GM21737 (cell line): ENCODE measurements around the gene RAMP1.

ENCODE experiments used
- ATAC-seq: cut with Tn5 transposase; IDR thresholded peaks from one replicate; pipeline ENCODE4 v1.9.1; 2021; ENCODE audit warnings: mild to moderate bottlenecking, moderate library complexity; ENCODE audit not compliant: unreplicated experiment

RAMP1 gene

DNA sequence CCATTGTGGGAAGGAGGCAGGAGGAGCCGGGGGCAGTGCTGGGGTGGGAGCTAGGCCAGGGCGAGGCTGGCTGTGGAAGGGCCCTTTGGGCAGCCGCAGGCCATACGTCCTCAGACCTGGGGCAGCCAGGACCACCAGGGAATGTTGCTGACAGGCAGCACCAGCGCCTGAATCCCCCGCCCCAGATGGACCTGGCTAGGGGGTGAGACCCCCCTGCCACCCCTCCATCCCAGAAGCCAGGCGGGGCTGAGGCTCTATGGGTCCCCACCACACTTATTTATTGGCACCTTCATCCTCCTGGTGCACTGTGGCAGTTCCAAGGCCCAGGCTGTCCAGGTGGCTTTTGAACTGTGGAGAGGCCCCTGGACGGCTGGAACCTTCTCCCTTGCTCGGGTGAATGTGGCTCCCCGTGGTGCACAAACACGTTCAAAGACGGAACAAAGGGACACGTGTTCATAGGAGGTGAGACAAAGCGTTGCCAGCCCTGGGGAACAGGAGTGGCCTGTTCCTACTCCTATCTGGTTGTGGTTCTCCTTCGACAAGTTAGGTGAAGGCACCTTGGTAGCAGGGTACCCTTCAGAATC is 35.1 kb downstream of the RAMP1 start:
- no peak for ATAC-seq

DNA sequence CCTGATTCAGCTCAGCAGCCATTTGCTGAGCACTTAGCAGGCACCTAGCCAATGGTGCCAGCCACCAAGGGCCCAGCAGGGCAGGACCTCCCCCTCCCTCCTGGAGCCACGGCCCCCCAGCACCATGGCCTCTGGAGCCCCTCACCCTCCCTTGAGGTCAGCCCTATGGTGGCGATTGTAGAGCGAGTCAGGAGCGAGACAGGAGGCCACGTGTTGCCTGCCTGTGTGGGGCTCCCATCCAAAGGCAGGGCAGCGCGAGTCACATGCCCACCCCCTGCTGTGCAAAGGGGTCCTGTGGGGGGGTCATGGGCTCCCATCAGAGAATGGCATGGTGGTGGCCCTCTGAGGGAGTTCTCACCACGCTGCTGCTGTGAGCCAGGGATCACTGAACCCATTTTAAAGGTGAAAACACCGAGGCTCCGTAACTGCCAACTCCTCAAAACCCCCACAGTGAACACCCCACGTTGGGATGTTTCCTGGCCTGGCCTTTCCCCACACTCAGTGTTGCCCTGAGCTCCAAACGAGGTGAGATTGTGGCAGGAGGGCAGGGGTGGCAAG is 35.6 kb downstream of the RAMP1 start:
- no peak for ATAC-seq

DNA sequence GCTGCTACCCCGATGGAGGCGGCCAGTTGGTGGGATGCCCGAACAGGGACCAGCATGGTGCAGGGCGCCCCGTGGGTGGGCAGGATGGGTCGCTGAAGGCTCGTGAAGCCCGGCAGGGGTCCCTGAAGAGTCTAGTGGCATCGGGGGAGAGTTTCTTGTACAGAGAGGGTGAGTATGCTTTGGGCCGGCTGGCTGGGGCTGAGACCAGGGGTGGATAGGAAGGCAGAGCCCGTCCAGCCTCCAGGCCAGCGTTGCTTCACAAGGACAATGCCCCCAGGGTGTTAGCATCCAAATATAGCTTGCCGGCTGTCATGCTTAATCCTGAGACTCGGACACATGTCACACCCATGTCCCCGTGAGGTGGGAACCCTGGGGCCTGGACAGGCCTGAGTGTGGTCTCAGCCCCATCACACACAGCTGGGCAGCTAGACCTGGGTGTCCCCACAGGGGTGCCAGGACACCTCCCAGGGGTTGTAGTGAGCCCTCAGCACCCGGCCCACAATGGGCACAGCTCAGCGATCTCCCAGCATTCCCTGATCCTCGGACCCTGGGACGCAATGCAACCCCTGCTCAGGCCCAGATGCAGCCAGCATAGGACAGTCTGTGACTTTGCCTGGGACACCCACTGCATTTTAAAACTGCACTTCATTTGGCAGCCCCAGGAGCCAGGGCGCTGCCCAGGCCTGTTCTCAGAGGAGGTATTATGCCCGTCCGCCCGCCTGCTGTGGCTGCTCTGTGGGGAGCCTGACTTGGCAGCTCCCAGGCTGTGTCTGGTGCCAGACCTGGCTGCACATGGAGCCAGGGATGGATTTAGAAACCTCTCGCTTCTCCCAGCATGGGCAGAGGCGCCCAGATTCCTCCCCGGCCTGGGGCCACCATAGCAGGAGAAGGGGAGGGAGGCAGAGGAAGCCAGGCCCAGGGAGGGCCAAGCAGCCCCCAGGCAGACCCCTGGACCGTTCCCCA is 36.4 kb downstream of the RAMP1 start:
- no peak for ATAC-seq

DNA sequence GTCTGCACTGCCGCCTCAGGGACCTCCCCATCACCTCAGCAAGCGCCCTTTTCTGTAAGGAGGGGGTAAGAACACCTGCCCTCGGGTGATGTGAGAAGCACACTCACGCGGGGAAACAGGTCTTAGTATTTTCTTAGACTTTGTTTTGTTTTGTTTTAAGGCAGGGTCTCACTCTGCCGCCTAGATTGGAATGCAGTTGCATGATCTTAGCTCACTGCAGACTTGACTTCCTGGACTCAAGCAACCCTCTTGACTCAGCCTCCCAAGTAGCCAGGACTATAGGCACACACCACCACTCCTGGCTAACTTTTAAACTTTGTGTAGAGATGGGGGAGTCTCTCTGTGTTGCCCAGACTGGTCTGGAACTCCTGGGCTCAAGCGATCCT is 37.1 kb downstream of the RAMP1 start:
- no peak for ATAC-seq

DNA sequence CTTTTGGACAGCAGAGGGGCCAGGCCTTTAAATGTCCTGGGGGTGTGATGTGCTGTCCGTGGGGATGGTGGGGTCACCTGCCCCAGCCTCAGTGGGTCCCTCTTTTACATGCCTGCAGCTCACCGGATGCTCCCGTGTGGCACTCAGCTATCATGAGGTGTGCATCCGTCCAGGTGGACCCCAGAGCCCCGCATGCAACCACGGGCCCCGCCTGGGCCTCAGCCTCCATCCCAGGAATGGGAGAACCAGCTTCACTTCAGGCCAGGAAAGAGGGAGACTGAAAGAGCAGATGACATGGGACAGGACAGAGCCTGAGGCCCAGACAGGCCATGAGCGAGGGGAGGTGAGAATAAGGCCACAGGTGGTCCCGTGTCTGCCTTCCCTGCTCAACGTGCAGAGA is 37.5 kb downstream of the RAMP1 start:
- no peak for ATAC-seq

DNA sequence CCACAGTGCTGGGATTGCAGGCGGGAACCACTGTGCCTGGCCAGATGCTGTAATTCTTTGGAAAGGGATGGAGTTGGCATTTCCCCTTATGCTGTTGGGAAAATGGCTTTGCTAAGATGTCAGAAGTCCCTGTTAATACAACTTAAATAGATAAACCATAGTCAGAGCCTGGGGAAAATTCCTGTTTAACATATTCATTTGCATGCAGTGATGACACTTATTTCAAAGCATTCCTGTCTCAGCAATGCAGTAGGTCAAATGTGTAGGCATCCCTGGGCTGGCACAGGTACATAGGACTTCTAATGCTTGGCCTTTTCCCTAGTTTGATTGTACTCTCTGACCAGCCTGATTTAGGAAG is 38.6 kb downstream of the RAMP1 start:
- no peak for ATAC-seq

DNA sequence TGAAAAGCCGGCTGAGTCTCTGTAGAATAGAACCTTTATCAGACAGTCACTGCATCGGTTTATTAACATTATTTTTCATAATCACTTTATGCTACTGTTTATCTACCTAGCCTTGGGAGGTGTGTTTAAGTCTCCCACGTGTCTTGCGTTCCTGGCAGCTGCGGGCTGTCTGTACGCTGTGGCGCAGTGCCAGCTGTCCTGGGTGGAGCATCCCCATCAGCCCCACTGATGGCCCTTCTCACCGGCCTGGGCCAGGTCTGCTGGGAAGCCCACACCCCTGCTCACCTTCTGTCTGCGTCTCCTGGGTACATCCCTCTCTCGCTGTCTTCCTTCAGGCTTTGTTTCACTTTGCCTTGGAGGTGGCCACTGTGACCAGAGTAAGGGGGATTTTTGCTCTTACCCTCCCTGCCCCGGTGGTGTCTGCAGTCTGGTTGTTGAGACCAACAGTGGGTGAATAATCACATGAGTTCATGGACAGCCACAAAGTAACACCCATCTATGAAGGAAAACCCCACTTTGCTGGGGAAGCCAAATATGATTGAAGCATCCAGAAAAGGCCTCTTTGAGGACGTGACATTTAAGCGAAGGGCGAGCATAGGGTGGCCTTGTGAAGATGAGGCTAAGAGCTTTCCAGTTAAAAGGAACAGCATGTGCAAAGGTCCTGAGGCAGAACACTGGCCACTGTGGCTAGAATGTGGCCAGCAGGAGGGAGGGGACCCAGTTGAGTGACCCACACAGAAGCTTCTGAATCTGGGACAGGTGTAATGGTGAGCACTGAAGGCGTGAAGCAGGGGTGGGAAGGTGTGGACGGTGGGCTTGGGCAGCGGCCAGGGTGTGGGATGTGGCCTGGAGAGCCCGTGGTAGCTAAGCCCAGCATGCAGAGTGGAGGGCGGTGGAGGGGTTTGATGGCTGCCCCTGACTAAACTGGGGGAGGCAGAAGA is 41.7 kb downstream of the RAMP1 start:
- ATAC-seq: no peak

DNA sequence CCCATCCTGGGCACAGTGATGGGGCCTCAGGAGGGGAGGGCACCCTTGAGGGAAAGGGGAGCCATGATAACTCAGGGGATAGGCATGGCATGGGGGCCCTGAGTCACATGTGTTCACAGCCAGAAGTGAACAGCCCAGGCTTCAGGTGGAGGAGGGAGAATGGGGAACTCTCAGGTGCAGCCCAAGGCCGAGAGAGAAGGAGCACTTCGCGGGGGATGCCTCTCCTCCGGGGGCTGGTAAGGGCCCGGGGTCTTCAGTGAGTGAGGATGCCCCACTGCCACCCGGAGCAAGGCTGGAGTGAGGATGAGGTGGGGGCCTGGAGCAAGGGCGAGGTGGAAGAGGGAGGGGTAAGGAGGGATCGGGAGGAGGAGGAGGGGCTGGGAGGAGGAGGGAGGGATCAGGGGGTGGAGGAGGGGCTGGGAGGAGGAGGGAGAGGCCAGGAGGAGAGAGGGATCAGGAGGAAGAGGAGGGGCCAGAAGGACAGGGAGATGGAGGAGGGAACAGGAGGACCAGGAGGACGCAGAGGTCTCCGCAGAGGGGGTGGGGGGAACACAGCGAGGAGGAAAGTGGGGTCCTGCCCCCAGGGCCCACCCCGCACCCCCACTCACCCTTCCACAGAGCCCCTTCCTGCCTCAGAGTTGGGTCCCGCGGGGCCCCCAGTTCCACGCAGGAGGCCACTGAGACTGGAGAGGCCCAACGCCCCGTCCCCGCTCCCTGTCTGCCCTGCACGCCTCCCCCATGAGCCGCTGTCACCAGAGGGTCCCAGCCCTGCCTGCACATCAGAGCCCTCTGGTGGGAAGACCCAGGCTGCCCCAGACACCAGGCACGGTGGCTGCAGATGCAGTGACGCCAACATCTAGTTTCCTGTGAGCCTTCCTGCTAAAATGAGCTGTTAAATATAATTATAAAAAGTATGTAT is 42.8 kb downstream of the RAMP1 start:
- ATAC-seq: no peak

DNA sequence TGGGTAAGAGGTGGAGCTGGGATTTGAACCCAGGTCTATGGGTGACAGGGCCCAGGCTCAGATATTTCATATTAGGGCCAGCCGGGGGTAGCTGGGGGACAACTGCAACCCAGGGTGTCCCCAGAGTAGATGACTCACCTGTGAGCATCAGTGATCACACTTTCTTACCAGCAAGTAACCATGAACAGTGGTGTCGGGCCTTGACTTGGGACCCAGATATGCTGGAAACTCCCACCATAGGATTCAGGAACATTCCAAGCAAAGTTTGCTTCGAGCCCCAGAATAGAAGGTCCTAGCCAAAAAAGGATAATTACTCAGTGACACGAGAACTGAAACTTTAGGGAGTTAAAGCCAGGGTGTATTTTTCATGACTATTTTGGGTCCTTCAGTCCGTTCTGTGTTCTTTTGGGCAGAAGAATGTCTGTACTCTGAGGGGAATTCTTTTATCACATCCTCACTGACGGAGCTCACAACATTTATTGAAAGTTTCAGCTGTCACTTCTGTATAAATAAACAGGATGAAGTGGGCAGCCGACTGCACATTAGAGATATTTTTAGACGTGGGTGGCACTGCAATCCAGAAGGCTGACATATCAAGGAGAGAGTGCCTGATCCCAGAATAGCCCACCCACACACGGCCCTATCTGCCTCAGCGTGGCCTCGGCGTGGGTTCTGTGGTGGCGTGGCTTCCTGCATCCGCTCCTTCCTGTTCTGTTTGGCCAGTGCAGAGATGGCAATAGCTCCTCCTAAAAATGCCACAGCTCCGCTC is 45.6 kb downstream of the RAMP1 start:
- no peak for ATAC-seq

DNA sequence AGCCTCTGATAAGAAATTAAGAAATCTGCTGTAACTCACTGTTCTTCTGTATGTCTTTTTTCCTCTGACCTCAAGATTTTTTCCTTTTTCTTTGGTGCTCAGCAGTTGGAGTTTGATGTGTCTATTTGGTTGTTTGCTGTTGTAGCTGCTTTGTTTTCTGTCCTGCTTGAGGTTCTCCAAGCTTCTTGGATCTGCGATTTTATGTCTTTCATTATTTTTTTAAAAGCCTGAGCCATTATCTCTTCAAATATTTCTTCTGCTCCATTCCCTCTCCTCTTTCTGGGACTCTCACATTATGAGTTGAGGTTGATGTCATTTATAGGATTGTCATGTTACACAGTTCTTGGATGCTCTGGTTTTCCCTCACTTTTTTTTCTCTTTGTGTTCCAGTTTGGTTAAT is 47.7 kb downstream of the RAMP1 start:
- ATAC-seq: no peak

DNA sequence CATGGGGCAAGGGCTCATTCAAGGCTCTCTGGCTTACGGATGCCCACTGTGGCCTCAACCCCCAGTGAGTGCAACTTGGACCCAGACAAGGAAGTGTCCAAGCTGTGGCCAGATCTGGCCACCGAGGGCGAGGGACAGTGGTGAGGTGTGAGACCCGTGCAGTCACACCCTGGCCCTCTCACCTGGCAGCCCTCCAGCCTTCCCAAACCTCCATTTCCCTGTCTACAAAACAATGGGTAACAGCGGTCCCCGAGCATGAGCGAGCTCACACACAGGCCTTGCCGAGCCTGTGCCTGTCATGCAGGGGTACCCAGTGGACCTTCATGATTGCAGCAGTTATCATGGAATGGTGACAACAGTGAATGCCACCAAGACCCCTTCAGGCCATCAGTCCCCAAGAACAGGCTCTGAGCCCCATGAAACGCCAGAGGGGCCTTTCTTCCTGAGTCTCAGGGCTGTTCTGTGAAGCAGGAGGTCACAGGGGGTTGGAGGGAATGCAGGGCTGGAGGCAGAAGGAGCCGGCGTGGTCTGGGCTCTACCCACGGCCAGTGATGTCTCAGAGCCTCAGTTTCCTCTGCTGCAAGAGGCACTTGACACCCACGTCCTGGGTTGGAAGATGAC is 49.8 kb downstream of the RAMP1 start:
- no peak for ATAC-seq

DNA sequence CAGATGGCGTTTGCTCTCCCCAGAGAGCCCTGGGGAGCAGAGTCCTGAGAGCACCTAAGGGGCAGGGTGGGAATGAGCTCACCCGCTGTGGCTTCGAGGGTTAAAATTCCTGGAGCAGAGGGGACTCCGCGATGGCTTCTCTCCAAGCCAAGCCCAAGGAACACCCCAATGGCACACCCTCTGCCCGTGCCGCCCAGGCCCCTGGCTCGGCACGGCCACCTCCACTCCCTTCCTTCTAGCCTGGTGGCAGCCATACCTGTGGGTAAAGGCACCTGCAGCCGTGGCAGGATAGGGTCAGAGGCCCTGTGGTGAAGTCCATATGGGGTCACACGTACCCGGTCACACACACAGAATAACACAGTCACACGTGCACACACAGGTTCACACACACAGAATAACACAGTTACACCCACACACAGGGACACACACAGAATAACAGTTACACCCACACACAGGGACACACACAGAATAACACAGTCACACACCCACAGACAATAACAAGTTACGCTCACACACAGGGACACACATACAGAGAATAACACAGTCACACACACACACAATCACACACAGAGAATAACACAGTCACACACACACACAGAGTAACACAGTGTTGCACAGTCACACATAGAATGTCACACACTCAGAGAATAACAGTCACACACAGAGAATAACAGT is 50.5 kb downstream of the RAMP1 start:
- ATAC-seq: no peak

DNA sequence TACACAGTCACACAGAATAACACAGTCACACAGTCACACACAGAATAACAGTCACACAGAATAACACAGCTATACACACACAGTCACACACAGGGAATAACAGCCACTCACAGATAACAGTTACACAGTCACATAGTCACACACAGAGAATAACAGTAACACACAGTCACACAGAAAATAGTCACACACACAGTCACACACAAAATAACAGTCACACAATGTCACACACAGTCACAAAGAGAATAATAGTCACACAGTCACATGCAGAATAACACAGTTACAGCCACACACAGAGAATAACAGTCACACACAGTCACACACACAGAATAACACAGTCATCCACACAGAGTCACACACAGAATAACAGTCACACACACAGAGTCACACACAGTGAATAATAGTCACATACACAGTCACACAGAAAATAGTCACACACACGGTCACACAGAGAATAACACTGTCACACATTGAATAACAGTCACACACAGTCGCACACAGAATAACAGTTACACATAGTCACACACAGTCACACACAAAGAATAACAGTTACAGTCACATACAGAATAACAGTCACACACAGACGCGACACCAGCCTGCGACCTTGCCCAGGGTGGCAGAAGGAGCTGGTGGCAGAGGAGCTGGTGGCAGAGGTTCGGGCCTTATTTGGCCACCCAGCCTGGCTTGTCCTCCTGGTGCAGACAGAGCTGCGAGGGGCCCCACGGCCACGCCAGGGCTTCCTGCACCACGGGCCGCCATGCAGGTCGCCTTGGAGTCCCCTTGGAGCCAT is 51.3 kb downstream of the RAMP1 start:
- ATAC-seq: no peak

DNA sequence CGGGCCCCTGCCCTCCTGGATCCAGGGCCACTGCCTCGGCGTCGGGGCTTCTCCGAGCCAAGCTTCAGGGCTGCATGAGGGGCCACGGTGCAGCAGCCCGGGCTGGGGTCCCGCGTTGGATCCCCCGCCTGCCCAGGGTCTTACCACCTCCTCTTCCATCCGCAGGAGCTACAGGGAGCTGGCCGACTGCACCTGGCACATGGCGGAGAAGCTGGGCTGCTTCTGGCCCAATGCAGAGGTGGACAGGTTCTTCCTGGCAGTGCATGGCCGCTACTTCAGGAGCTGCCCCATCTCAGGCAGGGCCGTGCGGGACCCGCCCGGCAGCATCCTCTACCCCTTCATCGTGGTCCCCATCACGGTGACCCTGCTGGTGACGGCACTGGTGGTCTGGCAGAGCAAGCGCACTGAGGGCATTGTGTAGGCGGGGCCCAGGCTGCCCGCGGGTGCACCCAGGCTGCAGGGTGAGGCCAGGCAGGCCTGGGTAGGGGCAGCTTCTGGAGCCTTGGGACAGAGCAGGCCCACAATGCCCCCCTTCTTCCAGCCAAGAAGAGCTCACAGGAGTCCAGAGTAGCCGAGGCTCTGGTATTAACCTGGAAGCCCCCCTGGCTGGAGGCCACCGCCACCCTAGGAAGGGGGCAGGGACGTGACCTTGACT is 52.1 kb downstream of the RAMP1 start:
- ATAC-seq: no peak

DNA sequence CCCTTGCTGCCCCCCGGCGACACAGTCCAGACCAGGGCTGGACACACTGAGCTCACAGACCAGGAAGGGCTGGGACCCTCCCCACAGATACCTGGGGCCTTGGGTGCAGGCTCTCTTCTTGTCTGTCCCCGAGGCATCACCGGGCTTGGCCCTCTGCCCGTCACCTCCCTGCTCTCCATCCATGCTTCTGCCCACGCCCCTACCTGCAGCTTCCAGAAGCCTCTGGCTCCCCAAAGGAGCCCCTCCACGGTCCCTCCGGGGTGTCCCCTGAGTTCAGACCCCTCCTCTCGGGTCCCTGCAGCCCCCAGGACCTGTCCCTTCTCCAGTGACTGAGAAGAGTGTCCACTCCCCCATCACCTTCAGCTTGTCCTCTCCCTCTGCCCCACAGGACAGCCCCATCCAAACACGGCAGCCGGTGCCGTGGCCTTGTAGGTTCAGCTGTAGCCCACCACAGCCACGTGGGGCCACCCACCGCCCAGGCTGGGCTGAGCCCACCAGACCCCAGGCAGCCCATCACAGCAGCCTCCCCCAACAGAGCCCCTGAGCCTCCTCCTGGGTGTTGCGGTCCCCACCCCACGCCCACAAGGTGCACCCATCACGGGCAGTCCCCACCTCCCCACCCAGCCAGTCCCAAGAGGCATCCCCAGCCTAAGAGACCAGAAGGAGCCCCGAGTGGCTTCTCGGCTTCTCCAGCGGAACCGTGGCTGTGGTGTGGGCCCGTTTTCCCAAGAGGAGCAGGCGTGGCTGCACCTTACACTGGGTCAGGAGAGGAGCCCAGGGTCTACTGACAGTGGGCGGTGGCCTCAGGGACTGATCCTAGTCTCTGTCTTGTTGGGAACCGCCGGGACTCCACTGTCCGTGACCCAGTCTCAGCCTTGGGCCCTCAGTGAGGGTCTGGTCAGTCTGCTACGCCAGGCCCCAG is 53.1 kb downstream of the RAMP1 start:
- no peak for ATAC-seq
